CD14-positive monocyte (primary cell): ENCODE results near the gene DZIP1. TPM values are rescaled to one million over a fixed set of nuclear protein-coding genes. Genes with fewer than 3 reads are reported as not detected.

Experiments used
- DNase-seq, 3 donors: peaks; one replicate each; pipeline ENCODE4 v3.0.0-alpha.2; 2011 to 2022
- H2AFZ ChIP-seq: 2 replicates; pipeline ENCODE4 v1.6.0; 2012; ENCODE audit warnings: mild to moderate bottlenecking, low read depth, low read length, inconsistent platforms; ENCODE audit not compliant: insufficient read depth, poor library complexity, severe bottlenecking
- H3K27ac ChIP-seq, 2 donors: 1 replicate in 1 of 2; 2 replicates in 1 of 2; pipeline ENCODE4 v1.5.1; 2012 to 2013; ENCODE audit warnings: low read length in 2 of 2, control low read depth in 1 of 2, inconsistent platforms in 1 of 2, low read depth in 1 of 2, mild to moderate bottlenecking in 1 of 2
- H3K27me3 ChIP-seq, 2 donors: one replicate each; pipeline versions ENCODE4 v1.6.0 to v1.6.1; 2011 to 2013; ENCODE audit warnings: low read length in 2 of 2; ENCODE audit not compliant: control insufficient read depth in 2 of 2, insufficient read depth in 2 of 2
- H3K36me3 ChIP-seq, 2 donors: replicated peaks in 1 of 2; 1 replicate in 1 of 2; 2 replicates in 1 of 2; pipeline versions ENCODE4 v1.5.1 to v1.6.1; 2012 to 2013; ENCODE audit warnings: low read length in 2 of 2, control low read depth in 1 of 2, inconsistent platforms in 1 of 2, mild to moderate bottlenecking in 1 of 2; ENCODE audit not compliant: insufficient read depth in 2 of 2, control insufficient read depth in 1 of 2
- H3K4me1 ChIP-seq, 2 donors: 1 replicate in 1 of 2; 2 replicates in 1 of 2; pipeline versions ENCODE4 v1.5.1 to v1.6.1; 2012 to 2013; ENCODE audit warnings: low read length in 2 of 2, control low read depth in 1 of 2, inconsistent platforms in 1 of 2, mild to moderate bottlenecking in 1 of 2, moderate library complexity in 1 of 2; ENCODE audit not compliant: insufficient read depth in 2 of 2, control insufficient read depth in 1 of 2
- H3K4me2 ChIP-seq: replicated peaks from 2 replicates; pipeline ENCODE3; 2012; ENCODE audit warnings: low read length, moderate library complexity, mild to moderate bottlenecking; ENCODE audit not compliant: poor library complexity, severe bottlenecking; ENCODE audit errors: extremely low read depth
- H3K4me3 ChIP-seq, 3 experiments: fragments of 200-600 bp in 1 of 3; sonication (generic) in 1 of 3; replicated peaks in 1 of 3; 1 replicate in 2 of 3; 2 replicates in 1 of 3; pipeline ENCODE4 v1.5.1; 2011 to 2013; ENCODE audit warnings: low read length in 3 of 3, mild to moderate bottlenecking in 3 of 3, control low read depth in 2 of 3, low read depth in 2 of 3, inconsistent platforms in 1 of 3, moderate library complexity in 1 of 3
- H3K79me2 ChIP-seq: 2 replicates; pipeline ENCODE4 v1.6.0; 2012; ENCODE audit warnings: mild to moderate bottlenecking, control low read depth, inconsistent platforms, low read length, moderate library complexity; ENCODE audit not compliant: insufficient read depth
- H3K9ac ChIP-seq: 2 replicates; pipeline ENCODE4 v1.6.0; 2017; ENCODE audit warnings: low read length, mild to moderate bottlenecking; ENCODE audit not compliant: insufficient read depth, poor library complexity, severe bottlenecking
- H3K9me3 ChIP-seq, 2 donors: replicated peaks in 1 of 2; 1 replicate in 1 of 2; 2 replicates in 1 of 2; pipeline versions ENCODE4 v1.5.1 to v1.6.1; 2012 to 2013; ENCODE audit warnings: low read length in 2 of 2, control low read depth in 1 of 2; ENCODE audit not compliant: control insufficient read depth in 1 of 2, insufficient read depth in 1 of 2
- H4K20me1 ChIP-seq: 2 replicates; pipeline ENCODE4 v1.6.0; 2012; ENCODE audit warnings: mild to moderate bottlenecking, low read length, control low read depth, moderate library complexity; ENCODE audit not compliant: insufficient read depth
- H3K27ac Mint-ChIP-seq, 7 donors: one replicate each; pipeline ENCODE4 v1.8.0; 2020; ENCODE audit warnings: mild to moderate bottlenecking in 7 of 7, mixed read lengths in 7 of 7, moderate library complexity in 6 of 7, inconsistent platforms in 2 of 7
- H3K27me3 Mint-ChIP-seq, 3 donors: one replicate each; pipeline ENCODE4 v1.8.0; 2021 to 2022; ENCODE audit warnings: low read depth in 3 of 3, mild to moderate bottlenecking in 3 of 3, mixed read lengths in 3 of 3, moderate library complexity in 3 of 3, inconsistent platforms in 1 of 3
- H3K36me3 Mint-ChIP-seq, 2 donors: one replicate each; pipeline ENCODE4 v1.8.0; 2020; ENCODE audit warnings: mixed read lengths in 2 of 2, inconsistent platforms in 1 of 2, mild to moderate bottlenecking in 1 of 2
- H3K4me1 Mint-ChIP-seq: one replicate; pipeline ENCODE4 v1.8.0; 2020; ENCODE audit warnings: mild to moderate bottlenecking, mixed read lengths
- H3K4me3 Mint-ChIP-seq, 2 donors: one replicate each; pipeline ENCODE4 v1.8.0; 2020; ENCODE audit warnings: mild to moderate bottlenecking in 2 of 2, mixed read lengths in 2 of 2, moderate library complexity in 1 of 2
- H3K9me3 Mint-ChIP-seq, 7 donors: one replicate each; pipeline ENCODE4 v1.8.0; 2020 to 2022; ENCODE audit warnings: mixed read lengths in 7 of 7, mild to moderate bottlenecking in 6 of 7, moderate library complexity in 6 of 7, inconsistent platforms in 2 of 7
- WGBS: methylation state at CpG from one replicate; pipeline ENCODE4 v1.1.5; 2013; ENCODE audit warnings: missing lambda C conversion rate; ENCODE audit not compliant: insufficient coverage; 5-methylcytosine and 5-hydroxymethylcytosine counted together
- intact Hi-C, 2 donors: fragments of 100-400 bp; cut with micrococcal nuclease; formaldehyde crosslinking; loops; one replicate each; pipeline versions ENCODE4 v1.15.0 to v1.15.1; 2023
- polyA plus RNA-seq, 3 donors: library from polyadenylated mRNA; depleted of rRNA in 1 of 3; unstranded in 2 of 3; stranded (reverse) in 1 of 3; fragments of 300-500 nt in 2 of 3; fragments of >200 nt in 1 of 3; fragmentation: Illumina TruSeq in 2 of 3; gene quantifications; 1 replicate in 2 of 3; 2 replicates in 1 of 3; pipeline ENCODE4 v1.2.3, GENCODE V29; 2012 to 2021
- TF ChIP-seq, protein P1 (sequence below): fragments of 200-600 bp; IDR thresholded peaks from one replicate; pipeline ENCODE4 v1.8.0; 2022; ENCODE audit warnings: antibody characterized with exemption, mild to moderate bottlenecking

DZIP1 gene
- polyA plus RNA-seq, 3 donors: not detected

DNA sequence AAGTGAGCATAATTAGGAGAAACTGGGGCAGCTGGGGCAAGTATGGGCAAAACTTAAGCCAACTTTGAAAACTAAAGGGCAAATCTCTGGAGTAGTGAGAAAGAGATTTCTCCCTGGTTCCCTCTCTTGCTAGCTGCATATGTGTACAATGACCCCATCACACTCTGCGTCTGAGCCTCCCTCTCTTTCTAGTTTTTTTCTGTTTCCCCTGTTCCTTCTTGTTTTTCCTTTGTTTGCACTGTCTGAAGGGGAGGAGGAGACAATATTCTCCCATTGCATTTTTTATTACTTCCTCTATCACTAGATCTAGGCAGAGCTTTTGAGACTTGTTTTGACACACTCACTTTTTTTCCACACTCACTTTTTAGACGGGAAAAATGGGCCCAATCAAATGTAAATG is 103.2 kb downstream of the DZIP1 start:
- intact Hi-C loops: no loop called here
- TF ChIP-seq, protein P1, sequence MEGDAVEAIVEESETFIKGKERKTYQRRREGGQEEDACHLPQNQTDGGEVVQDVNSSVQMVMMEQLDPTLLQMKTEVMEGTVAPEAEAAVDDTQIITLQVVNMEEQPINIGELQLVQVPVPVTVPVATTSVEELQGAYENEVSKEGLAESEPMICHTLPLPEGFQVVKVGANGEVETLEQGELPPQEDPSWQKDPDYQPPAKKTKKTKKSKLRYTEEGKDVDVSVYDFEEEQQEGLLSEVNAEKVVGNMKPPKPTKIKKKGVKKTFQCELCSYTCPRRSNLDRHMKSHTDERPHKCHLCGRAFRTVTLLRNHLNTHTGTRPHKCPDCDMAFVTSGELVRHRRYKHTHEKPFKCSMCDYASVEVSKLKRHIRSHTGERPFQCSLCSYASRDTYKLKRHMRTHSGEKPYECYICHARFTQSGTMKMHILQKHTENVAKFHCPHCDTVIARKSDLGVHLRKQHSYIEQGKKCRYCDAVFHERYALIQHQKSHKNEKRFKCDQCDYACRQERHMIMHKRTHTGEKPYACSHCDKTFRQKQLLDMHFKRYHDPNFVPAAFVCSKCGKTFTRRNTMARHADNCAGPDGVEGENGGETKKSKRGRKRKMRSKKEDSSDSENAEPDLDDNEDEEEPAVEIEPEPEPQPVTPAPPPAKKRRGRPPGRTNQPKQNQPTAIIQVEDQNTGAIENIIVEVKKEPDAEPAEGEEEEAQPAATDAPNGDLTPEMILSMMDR: no peak

DNA sequence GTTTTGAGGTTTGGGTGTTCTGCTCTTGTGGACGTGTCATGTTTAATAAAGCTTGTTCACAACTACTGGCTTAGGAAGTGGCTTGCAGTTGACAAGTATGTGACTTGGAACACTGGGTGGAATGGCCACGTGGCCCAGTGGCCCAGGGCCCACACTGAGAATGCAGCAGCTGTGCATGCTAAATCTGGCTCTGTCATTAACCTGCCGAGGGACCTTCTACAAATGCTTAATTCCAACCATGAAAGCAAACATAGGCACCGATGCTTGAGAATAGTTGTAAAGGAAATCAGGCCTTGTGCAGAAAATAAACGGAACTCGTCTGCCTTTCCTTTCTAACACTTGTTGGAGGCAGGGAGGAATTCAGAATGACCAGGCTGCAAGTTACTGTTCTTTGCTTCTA is 103.6 kb downstream of the DZIP1 start:
- H3K27me3 Mint-ChIP-seq: peaks cover 0 to 3% (median 0%) of the 10 kb centered on the region in 3 donors
- H4K20me1 ChIP-seq: no peaks in the 10 kb centered on the region
- H3K36me3 Mint-ChIP-seq: no peaks in the 10 kb centered on the region
- TF ChIP-seq, protein P1: no peak
- intact Hi-C loops: no loop called here
- H3K27ac ChIP-seq: no peak overlapping the region
- H3K9ac ChIP-seq: no peak overlapping the region
- H3K4me3 Mint-ChIP-seq: no peak overlapping the region
- no peaks in the 10 kb centered on the region for H3K36me3 ChIP-seq
- peak overlapping the region; percentile 17 for H2AFZ ChIP-seq
- 80% methylated on average over 1 of the region's 6 CpGs for WGBS
- no peak overlapping the region for H3K4me3 ChIP-seq
- H3K4me1 ChIP-seq: peaks cover 7 to 12% of the 10 kb centered on the region in 2 donors
- H3K27me3 ChIP-seq: no peaks in the 10 kb centered on the region
- H3K4me1 Mint-ChIP-seq: peaks cover 16% of the 10 kb centered on the region
- H3K27ac Mint-ChIP-seq: no peak overlapping the region
- DNase-seq: no peak
- H3K9me3 Mint-ChIP-seq: peaks cover 0 to 4% (median 2%) of the 10 kb centered on the region in 7 donors
- no peaks in the 10 kb centered on the region for H3K79me2 ChIP-seq
- H3K4me2 ChIP-seq: no peak overlapping the region
- H3K9me3 ChIP-seq: peaks cover 0 to 3% of the 10 kb centered on the region in 2 donors

More for the DNA sequence above, 103.2 kb downstream of the DZIP1 start:
- Mint-ChIP-seq H3K27me3 (peaks cover 0 to 3% (median 0%) of the 10 kb centered on the region in 3 donors), H3K9me3 (peaks cover 0 to 4% (median 2%) of the 10 kb centered on the region in 7 donors), H3K4me3 (peak overlapping the region in 1 of 2 donors; percentile 8), H3K4me1 (peaks cover 19% of the 10 kb centered on the region), H3K36me3 (no peaks in the 10 kb centered on the region), H3K27ac (no peak overlapping the region)
- peaks cover 7 to 12% of the 10 kb centered on the region in 2 donors for H3K4me1 ChIP-seq
- H3K36me3 ChIP-seq: no peaks in the 10 kb centered on the region
- H3K4me2 ChIP-seq: no peak overlapping the region
- H3K79me2 ChIP-seq: no peaks in the 10 kb centered on the region
- peaks cover 0 to 3% of the 10 kb centered on the region in 2 donors for H3K9me3 ChIP-seq
- no CpG with 5 or more reads among the region's 2 CpGs for WGBS
- no peaks in the 10 kb centered on the region for H4K20me1 ChIP-seq
- H2AFZ ChIP-seq: peak overlapping the region; percentile 17
- no peak overlapping the region for H3K27ac ChIP-seq
- H3K27me3 ChIP-seq: no peaks in the 10 kb centered on the region
- no peak overlapping the region for H3K4me3 ChIP-seq
- H3K9ac ChIP-seq: no peak overlapping the region
- DNase-seq: no peak
